RWPE2 (cell line): ENCODE data around the gene MAP4K2.

ENCODE experiments used
- ATAC-seq: fragments of 200-7000 bp; cut with Tn5 transposase; 3 replicates; pipeline ENCODE4 v1.9.1; 2021; ENCODE audit warnings: low read depth
- DNase-seq: peaks from one replicate; pipeline ENCODE4 v3.0.0-alpha.2; 2020; ENCODE audit warnings: low spot score
- H3K27ac ChIP-seq: fragments of 450-650 bp; 2 replicates; pipeline ENCODE4 v1.5.1; 2017; ENCODE audit warnings: mild to moderate bottlenecking; ENCODE audit not compliant: poor library complexity, severe bottlenecking
- H3K27me3 ChIP-seq: fragments of 250-450 bp; sonication (Bioruptor Pico); 2 replicates; pipeline ENCODE4 v1.5.1; 2021; ENCODE audit warnings: mild to moderate bottlenecking, moderate library complexity; ENCODE audit not compliant: insufficient read depth, poor library complexity, severe bottlenecking
- H3K36me3 ChIP-seq: fragments of 250-450 bp; sonication (Bioruptor Pico); 2 replicates; pipeline ENCODE4 v1.5.1; 2020; ENCODE audit warnings: low read depth, mild to moderate bottlenecking, moderate library complexity
- H3K4me1 ChIP-seq: fragments of 250-450 bp; sonication (Bioruptor Pico); 2 replicates; pipeline ENCODE4 v1.5.1; 2021; ENCODE audit warnings: mild to moderate bottlenecking, moderate library complexity; ENCODE audit not compliant: insufficient read depth, poor library complexity, severe bottlenecking
- H3K4me3 ChIP-seq: fragments of 250-450 bp; sonication (Bioruptor Pico); 2 replicates; pipeline ENCODE4 v1.5.1; 2021; ENCODE audit warnings: mild to moderate bottlenecking, moderate library complexity; ENCODE audit not compliant: severe bottlenecking
- H3K9me3 ChIP-seq: fragments of 250-450 bp; sonication (Bioruptor Pico); 2 replicates; pipeline ENCODE4 v1.5.1; 2021; ENCODE audit warnings: mild to moderate bottlenecking, moderate library complexity; ENCODE audit not compliant: severe bottlenecking
- TF ChIP-seq, protein P1 (sequence below): fragments of 450-650 bp; IDR thresholded peaks from one replicate; pipeline ENCODE4 v1.5.1; 2017; ENCODE audit warnings: mild to moderate bottlenecking, moderate library complexity; ENCODE audit not compliant: poor library complexity, severe bottlenecking

Gene MAP4K2

DNA sequence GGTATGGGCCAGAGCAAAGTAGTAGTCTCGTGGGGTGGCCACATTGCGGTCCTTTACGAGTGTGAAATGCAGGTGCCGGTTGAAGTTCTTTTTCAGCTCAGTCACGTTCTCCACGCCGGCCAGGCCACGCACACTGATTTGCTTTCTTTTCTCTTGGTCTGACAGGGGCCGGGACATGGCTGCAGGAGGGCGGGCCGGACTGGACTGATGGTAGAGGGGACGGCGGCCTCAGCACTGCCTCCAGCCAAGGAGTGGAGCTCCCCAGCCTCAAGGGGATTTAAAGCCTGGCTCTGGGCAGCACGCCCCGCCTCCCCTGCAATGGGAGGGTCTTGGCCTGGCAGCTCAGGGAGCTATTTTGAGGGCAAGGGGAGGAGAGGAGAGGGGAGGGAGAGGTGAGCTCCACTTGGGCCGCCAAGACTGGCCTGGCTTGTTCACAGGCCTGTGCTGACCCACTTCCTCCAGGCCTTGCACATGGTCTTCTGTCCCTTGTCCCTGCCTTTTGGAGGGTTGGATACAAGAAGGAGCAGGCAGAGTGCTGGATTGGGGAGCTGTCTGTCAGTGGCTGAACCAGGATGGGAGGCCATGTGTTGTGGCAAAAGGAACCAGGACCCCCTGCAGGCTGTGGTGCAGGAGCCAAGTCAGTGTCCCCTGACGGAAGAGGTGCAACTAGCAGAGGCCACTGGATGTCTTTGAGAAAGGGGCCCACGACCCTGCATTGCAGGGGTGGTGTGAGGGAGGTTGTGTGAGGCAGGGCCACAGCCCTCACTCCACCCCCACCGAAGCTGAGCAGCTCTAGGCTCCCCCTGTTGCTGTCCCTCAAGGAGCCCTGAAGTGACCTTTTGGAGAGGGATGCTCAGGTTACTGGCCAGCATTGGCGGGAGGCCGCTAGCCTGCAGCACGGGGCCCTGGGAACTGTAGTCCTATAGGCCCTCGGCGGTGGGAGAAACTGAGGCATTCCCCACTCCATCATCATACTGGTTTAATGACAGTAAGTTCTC is 43.0 kb downstream of the MAP4K2 start, which contains the start of gene PYGM:
PYGM (minus strand) TSS at position 253 of the 998 bp plus-strand sequence; CDS start at position 177, 76 bp downstream.
- DNase-seq, result peak; percentile 56
- ATAC-seq, result peak; percentile 5; the same call in 1 of the 3 replicates
- peaks cover 17% of the 10 kb centered on the region for H3K4me1 ChIP-seq
- peaks cover 25% of the 10 kb centered on the region for H3K36me3 ChIP-seq
- H3K27me3 ChIP-seq, result no peaks in the 10 kb centered on the region
- TF ChIP-seq, protein P1, sequence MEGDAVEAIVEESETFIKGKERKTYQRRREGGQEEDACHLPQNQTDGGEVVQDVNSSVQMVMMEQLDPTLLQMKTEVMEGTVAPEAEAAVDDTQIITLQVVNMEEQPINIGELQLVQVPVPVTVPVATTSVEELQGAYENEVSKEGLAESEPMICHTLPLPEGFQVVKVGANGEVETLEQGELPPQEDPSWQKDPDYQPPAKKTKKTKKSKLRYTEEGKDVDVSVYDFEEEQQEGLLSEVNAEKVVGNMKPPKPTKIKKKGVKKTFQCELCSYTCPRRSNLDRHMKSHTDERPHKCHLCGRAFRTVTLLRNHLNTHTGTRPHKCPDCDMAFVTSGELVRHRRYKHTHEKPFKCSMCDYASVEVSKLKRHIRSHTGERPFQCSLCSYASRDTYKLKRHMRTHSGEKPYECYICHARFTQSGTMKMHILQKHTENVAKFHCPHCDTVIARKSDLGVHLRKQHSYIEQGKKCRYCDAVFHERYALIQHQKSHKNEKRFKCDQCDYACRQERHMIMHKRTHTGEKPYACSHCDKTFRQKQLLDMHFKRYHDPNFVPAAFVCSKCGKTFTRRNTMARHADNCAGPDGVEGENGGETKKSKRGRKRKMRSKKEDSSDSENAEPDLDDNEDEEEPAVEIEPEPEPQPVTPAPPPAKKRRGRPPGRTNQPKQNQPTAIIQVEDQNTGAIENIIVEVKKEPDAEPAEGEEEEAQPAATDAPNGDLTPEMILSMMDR, result no peak
- H3K9me3 ChIP-seq, result no peaks in the 10 kb centered on the region
- no peak within 1 kb of the TSS for H3K4me3 ChIP-seq
- no peak within 1 kb of the TSS for H3K27ac ChIP-seq

DNA sequence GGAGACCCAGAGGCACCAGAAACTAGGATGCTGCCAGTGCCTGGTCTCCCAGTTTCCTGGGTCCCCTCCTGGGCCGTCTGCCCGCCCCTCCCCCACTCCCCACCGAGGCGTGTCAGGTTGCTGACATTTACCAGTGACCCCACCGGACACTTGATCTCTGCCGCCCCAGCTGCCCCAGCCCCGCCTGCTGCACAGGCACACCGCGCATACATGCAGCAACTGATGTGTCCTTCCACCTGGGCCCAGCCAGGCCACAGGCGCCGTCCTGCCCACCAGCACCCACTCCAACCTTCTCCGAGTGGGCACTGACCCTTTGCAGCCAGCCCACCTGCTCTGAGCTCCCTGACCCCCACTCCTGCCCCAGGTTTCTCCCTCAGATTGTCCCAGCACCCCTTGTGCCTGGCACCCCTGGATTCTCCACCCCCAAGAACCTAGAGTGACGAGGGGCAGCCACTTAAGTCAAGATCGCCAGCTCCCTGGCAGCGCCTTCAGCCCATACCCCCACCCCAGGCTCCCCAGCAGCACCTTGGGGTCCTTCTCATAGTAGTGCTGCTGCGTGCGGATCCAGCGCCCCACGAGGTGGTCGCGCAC is 43.8 kb downstream of the MAP4K2 start:
- Histone ChIP-seq H3K27me3 (no peaks in the 10 kb centered on the region), H3K4me3 (no peak overlapping the region), H3K27ac (no peak overlapping the region), H3K36me3 (peaks cover 17% of the 10 kb centered on the region), H3K4me1 (peaks cover 17% of the 10 kb centered on the region), H3K9me3 (no peaks in the 10 kb centered on the region)
- TF ChIP-seq, protein P1, result no peak
- DNase-seq (peak; percentile 62), ATAC-seq (no peak)

DNA sequence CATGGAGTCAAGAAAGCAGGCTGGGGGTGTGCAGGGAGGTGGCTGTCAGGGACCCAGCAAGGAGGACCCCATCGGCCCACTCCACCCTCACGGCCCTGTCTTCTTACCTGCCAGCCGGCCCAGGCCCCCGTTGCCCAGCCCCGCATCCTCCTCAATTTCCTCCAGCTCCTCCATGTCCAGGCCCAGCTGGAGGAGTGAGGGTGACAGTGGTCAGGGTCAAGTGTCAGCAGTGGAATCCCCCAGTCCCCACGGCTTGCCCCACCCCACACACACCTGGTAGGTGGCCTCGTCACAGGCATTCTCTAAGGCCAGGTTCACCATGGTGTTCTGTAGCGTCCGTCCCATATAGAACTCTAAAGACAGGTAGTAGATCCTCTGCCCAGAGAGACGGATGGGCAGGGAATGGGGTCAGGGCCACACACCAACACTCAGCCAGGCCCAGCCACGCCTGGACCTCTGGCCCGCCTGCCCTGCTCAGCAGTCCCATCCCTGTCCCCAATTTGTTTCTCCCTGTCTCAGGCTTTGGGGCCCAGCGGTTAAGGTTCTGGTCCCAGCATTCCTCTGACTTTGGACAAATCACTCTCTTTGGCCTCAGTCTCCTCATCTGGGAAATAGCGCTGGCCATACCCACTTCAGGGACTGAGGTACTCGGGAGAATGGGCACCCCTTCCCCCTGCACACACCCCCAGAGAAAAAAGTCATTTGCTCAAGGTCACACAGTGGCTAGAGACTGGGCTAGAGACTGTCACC is 44.5 kb downstream of the MAP4K2 start:
- H3K9me3 ChIP-seq, result no peaks in the 10 kb centered on the region
- no peak overlapping the region for H3K4me3 ChIP-seq
- TF ChIP-seq, protein P1, result no peak
- H3K4me1 ChIP-seq, result peaks cover 12% of the 10 kb centered on the region
- no peak for DNase-seq
- H3K27ac ChIP-seq, result no peak overlapping the region
- no peaks in the 10 kb centered on the region for H3K27me3 ChIP-seq
- no peak for ATAC-seq
- peaks cover 10% of the 10 kb centered on the region for H3K36me3 ChIP-seq

DNA sequence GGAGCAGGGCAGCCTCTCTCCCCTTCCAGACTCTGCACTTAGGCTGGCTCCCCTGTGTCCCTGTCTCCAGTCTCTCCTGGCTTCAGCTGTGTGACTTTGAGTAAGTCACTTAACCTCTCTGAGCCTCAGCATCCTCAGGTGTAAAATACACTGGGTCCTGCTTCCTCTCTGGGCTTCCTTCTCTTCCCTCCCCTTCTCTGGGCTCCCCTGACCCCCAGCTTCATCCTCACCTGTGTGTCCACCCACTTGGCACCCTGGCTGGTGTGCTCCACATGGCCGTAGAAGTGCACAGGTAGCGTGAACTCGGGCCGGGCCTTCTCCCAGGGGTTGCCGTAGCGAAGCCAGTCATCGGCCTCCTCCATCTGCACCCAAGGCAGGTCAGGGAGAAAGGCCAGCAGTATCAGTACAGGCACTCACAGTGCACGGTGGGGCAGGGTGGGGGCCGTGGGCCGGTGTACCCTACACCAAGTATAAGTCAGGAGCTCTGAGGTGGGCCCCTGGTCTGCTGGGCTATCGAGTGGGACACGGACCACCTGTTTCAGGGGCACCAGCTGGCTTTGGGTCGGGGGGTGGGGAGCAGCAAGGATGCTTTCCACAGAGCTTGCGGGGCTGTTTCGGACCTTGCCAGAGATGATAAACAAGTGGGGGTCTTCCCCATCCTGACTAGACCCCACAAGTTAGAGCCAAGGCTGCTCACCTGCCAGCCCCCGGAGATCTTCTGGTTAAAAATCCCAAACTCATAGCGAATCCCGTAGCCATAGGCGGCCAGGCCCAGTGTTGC is 45.3 kb downstream of the MAP4K2 start:
- TF ChIP-seq, protein P1, result no peak
- Histone ChIP-seq H3K4me3 (no peak overlapping the region), H3K36me3 (peaks cover 2% of the 10 kb centered on the region; the same call in 1 of the 2 replicates), H3K27me3 (no peaks in the 10 kb centered on the region), H3K4me1 (peaks cover 5% of the 10 kb centered on the region), H3K9me3 (no peaks in the 10 kb centered on the region), H3K27ac (no peak overlapping the region)
- peak; percentile 53 for DNase-seq
- ATAC-seq, result no peak
